ENCODE results near the gene DIPK1B. TPM values are rescaled to one million over a fixed set of nuclear protein-coding genes. Genes with fewer than 3 reads are reported as not detected.

The DIPK1B gene
- total RNA-seq, 1 donor from 2014 or later: not detected

DNA sequence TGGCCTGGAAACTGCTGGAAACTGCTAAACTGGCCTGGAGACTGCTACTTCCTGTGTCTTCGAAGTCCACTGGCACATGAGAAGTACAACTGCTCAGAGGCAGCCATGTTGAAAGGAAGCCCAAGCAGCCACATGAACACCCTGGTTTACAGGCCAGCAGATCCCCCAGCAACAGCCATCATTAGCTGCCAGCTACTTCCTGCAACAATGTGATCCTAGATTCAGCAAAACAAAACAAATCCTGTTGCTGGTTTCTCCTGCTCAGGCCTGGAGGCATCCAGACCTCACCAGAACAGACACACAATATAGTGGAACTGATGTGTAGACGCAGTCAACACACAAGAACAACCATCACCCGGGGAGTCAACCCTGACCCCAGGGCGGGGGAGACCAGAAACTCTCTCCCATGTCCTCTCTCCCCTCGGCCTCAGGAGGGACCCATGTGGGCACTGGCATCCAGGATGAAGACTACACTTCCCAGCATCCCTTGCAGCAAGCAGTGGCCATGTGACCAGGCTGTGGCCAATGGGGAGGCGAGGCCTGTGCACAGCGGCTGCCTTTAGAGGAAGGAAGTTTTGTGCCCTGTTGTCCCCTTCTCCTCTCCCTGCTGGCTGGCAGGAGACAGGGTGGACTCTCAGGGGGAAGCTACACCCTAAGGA lies 61.1 kb downstream of the DIPK1B start:
- DNase-seq (ENCODE audit: low read depth) (no peak), FAIRE-seq (no peak)
- Histone ChIP-seq H3K36me3 (ENCODE audit: control insufficient read depth, insufficient read depth, low read length) (no peaks in the 10 kb centered on the region), H3K4me3 (ENCODE audit: low read depth, low read length) (no peak overlapping the region), H3K27me3 (ENCODE audit: control insufficient read depth, insufficient read depth, low read length) (peaks cover 5% of the 10 kb centered on the region)
- TF ChIP-seq, protein P1, sequence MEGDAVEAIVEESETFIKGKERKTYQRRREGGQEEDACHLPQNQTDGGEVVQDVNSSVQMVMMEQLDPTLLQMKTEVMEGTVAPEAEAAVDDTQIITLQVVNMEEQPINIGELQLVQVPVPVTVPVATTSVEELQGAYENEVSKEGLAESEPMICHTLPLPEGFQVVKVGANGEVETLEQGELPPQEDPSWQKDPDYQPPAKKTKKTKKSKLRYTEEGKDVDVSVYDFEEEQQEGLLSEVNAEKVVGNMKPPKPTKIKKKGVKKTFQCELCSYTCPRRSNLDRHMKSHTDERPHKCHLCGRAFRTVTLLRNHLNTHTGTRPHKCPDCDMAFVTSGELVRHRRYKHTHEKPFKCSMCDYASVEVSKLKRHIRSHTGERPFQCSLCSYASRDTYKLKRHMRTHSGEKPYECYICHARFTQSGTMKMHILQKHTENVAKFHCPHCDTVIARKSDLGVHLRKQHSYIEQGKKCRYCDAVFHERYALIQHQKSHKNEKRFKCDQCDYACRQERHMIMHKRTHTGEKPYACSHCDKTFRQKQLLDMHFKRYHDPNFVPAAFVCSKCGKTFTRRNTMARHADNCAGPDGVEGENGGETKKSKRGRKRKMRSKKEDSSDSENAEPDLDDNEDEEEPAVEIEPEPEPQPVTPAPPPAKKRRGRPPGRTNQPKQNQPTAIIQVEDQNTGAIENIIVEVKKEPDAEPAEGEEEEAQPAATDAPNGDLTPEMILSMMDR (IDR thresholded peaks at IDR 0.05; ENCODE audit: insufficient read depth, low read length, severe bottlenecking): no peak

Other genes starting within 250 kb of the DIPK1B start
- 13.7 and 20.5 TPM in 2 replicates for gene SEC16A, start 229.5 kb upstream of the DIPK1B start, total RNA-seq
- gene NOTCH1, start 166.5 kb upstream of the DIPK1B start, total RNA-seq: 70.0 and 90.4 TPM in 2 replicates
- gene EGFL7, start 49.7 kb upstream of the DIPK1B start, total RNA-seq: 11.8 and 18.1 TPM in 2 replicates
- gene AGPAT2, start 25.1 kb upstream of the DIPK1B start, total RNA-seq: 41.9 and 52.0 TPM in 2 replicates
- gene LCN10, start 30.4 kb downstream of the DIPK1B start, total RNA-seq: not detected in 2 replicates
- not detected in 2 replicates for gene LCN6, start 36.0 kb downstream of the DIPK1B start, total RNA-seq
- gene LCN8, start 45.7 kb downstream of the DIPK1B start, total RNA-seq: not detected in 2 replicates
- gene LCN15, start 51.9 kb downstream of the DIPK1B start, total RNA-seq: not detected in 2 replicates
- gene TMEM141, start 78.8 kb downstream of the DIPK1B start, total RNA-seq: 220 and 228 TPM in 2 replicates
- under 0.01 and 0.38 TPM in 2 replicates for gene CCDC183, start 83.8 kb downstream of the DIPK1B start, total RNA-seq
- 79.5 and 88.5 TPM in 2 replicates for gene RABL6, start 95.4 kb downstream of the DIPK1B start, total RNA-seq
- gene AJM1, start 129.9 kb downstream of the DIPK1B start, total RNA-seq: 1.1 and 1.8 TPM in 2 replicates
- 57.9 and 124 TPM in 2 replicates for gene PHPT1, start 136.8 kb downstream of the DIPK1B start, total RNA-seq
- 1.1 and 1.5 TPM in 2 replicates for gene MAMDC4, start 139.8 kb downstream of the DIPK1B start, total RNA-seq
- 486 and 497 TPM in 2 replicates for gene EDF1, start 153.7 kb downstream of the DIPK1B start, total RNA-seq
- gene TRAF2, start 173.9 kb downstream of the DIPK1B start, total RNA-seq: 5.3 and 10.1 TPM in 2 replicates
- 162 TPM in 2 replicates for gene FBXW5, start 232.2 kb downstream of the DIPK1B start, total RNA-seq
- gene C8G, start 232.7 kb downstream of the DIPK1B start, total RNA-seq: 0.51 and 0.79 TPM in 2 replicates
- 0.13 TPM in 1 of 2 replicates, not detected in the other for gene LCN12, start 239.7 kb downstream of the DIPK1B start, total RNA-seq

All from bronchial epithelial cell (primary cell).